Uterus (tissue), 4 donors: ENCODE results near the gene EPB41L1. TPM values are rescaled to one million over a fixed set of nuclear protein-coding genes. Genes with fewer than 3 reads are reported as not detected.
A peak's percentile ranks its signal among the peaks of the same experiment; 100 is the strongest.

Source experiments
- DNase-seq, 2 donors: peaks; one replicate each; pipeline ENCODE4 v3.0.0-alpha.2; 2019 to 2020
- H3K27ac ChIP-seq, 2 donors: fragments of 200-600 bp; sonication (generic); 1 replicate in 1 of 2; 2 replicates in 1 of 2; pipeline ENCODE4 v1.5.1; 2016 to 2018
- H3K27me3 ChIP-seq, 2 donors: fragments of 200-600 bp; sonication (generic); one replicate each; pipeline ENCODE4 v1.5.1; 2018 to 2019; ENCODE audit warnings: control low read depth in 1 of 2
- H3K36me3 ChIP-seq, 2 donors: fragments of 200-600 bp; sonication (generic); one replicate each; pipeline ENCODE4 v1.5.1; 2019; ENCODE audit warnings: control low read depth in 1 of 2
- H3K4me1 ChIP-seq, 2 donors: fragments of 200-600 bp; sonication (generic); one replicate each; pipeline ENCODE4 v1.5.1; 2018 to 2019; ENCODE audit warnings: control low read depth in 1 of 2
- H3K4me3 ChIP-seq, 2 donors: fragments of 200-600 bp; sonication (generic); 1 replicate in 1 of 2; 2 replicates in 1 of 2; pipeline ENCODE4 v1.5.1; 2018 to 2019; ENCODE audit warnings: mild to moderate bottlenecking in 1 of 2
- H3K9me3 ChIP-seq, 2 donors: fragments of 200-600 bp; sonication (generic); one replicate each; pipeline ENCODE4 v1.5.1; 2019; ENCODE audit warnings: control low read depth in 1 of 2
- CTCF ChIP-seq, 4 experiments: fragments of 200-600 bp in 2 of 4; fragments of 450-650 bp in 2 of 4; sonication (generic) in 2 of 4; IDR thresholded peaks; one replicate each; pipeline ENCODE4 v1.5.1; 2016 to 2019; ENCODE audit warnings: antibody characterized with exemption in 4 of 4, mild to moderate bottlenecking in 2 of 4, moderate library complexity in 1 of 4
- POLR2A ChIP-seq, 2 donors: fragments of 450-650 bp; IDR thresholded peaks; one replicate each; pipeline ENCODE4 v1.6.1; 2016; ENCODE audit warnings: antibody characterized with exemption in 2 of 2, mild to moderate bottlenecking in 1 of 2, moderate library complexity in 1 of 2
- intact Hi-C: fragments of 100-400 bp; cut with DNase I; formaldehyde crosslinking; loops from one replicate; pipeline ENCODE4 v1.15.1; 2023; ENCODE audit warnings: low total_unique reads
- total RNA-seq, 4 donors: library from RNA; depleted of rRNA in 3 of 4; stranded (reverse); fragments of >200 nt in 3 of 4; gene quantifications; one replicate each; pipeline versions ENCODE4 v1.1.0 to v1.2.4, GENCODE V29; 2014 to 2023
- donor health status: DM: yes; HTN: yes; CAD: no.

The EPB41L1 gene
- total RNA-seq, 4 donors from 2014 or later, result 4.9 to 69.2 (median 33.2) TPM

GRCh38 chr20:36193977-36194712 is 39.6 kb downstream of the EPB41L1 start:
- Histone ChIP-seq H3K27ac (no peak overlapping the region), H3K36me3 (no peaks in the 10 kb centered on the region), H3K9me3 (no peaks in the 10 kb centered on the region), H3K4me1 (no peaks in the 10 kb centered on the region), H3K27me3 (no peaks in the 10 kb centered on the region), H3K4me3 (no peak overlapping the region)
- TF ChIP-seq CTCF (IDR thresholded peaks at IDR 0.05) (no peak), POLR2A (IDR thresholded peaks at IDR 0.05) (no peak)
- no peak for DNase-seq
- intact Hi-C loops, result no loop called here

- Histone ChIP-seq H3K9me3 (no peaks in the 10 kb centered on the region), H3K4me3 (no peak overlapping the region), H3K27me3 (no peaks in the 10 kb centered on the region), H3K36me3 (no peaks in the 10 kb centered on the region), H3K27ac (no peak overlapping the region), H3K4me1 (no peaks in the 10 kb centered on the region)
- no peak for DNase-seq
- TF ChIP-seq POLR2A (IDR thresholded peaks at IDR 0.05) (no peak), CTCF (IDR thresholded peaks at IDR 0.05) (no peak)
- intact Hi-C loops, result no loop called here
Measured at GRCh38 chr20:36196676-36197075, 42.1 kb downstream of the EPB41L1 start.

GRCh38 chr20:36197271-36197670 is 42.7 kb downstream of the EPB41L1 start:
- H3K27ac ChIP-seq, result no peak overlapping the region
- H3K36me3 ChIP-seq, result no peaks in the 10 kb centered on the region
- no peaks in the 10 kb centered on the region for H3K4me1 ChIP-seq
- no peak overlapping the region for H3K4me3 ChIP-seq
- H3K9me3 ChIP-seq, result no peaks in the 10 kb centered on the region
- H3K27me3 ChIP-seq, result no peaks in the 10 kb centered on the region
- intact Hi-C loops, result no loop called here
- DNase-seq, result no peak
- no peak for TF ChIP-seq POLR2A (IDR thresholded peaks at IDR 0.05)
- no peak for TF ChIP-seq CTCF (IDR thresholded peaks at IDR 0.05)

GRCh38 chr20:36199345-36200257 is 45.1 kb downstream of the EPB41L1 start:
- peak; percentile 73 to 81 for DNase-seq
- no peak overlapping the region for H3K27ac ChIP-seq
- intact Hi-C loops, result no loop called here
- H3K4me1 ChIP-seq, result no peaks in the 10 kb centered on the region
- no peak overlapping the region for H3K4me3 ChIP-seq
- no peaks in the 10 kb centered on the region for H3K9me3 ChIP-seq
- no peaks in the 10 kb centered on the region for H3K36me3 ChIP-seq
- TF ChIP-seq CTCF (IDR thresholded peaks at IDR 0.05), result peak; percentile 72 to 87 (median 81)
- TF ChIP-seq POLR2A (IDR thresholded peaks at IDR 0.05), result no peak
- no peaks in the 10 kb centered on the region for H3K27me3 ChIP-seq

- Histone ChIP-seq H3K36me3 (no peaks in the 10 kb centered on the region), H3K9me3 (no peaks in the 10 kb centered on the region), H3K4me1 (no peaks in the 10 kb centered on the region), H3K4me3 (no peak overlapping the region), H3K27me3 (no peaks in the 10 kb centered on the region), H3K27ac (no peak overlapping the region)
- intact Hi-C loops, result no loop called here
- DNase-seq, result no peak
- TF ChIP-seq POLR2A (IDR thresholded peaks at IDR 0.05) (no peak), CTCF (IDR thresholded peaks at IDR 0.05) (no peak)
Measured at GRCh38 chr20:36200451-36200850, 45.9 kb downstream of the EPB41L1 start.
